Trophoblast cell (in vitro differentiated cells and primary cell): ENCODE measurements around the gene PPFIBP2.

Experiments
- DNase-seq, 2 donors: peaks; one replicate each; pipeline ENCODE4 v3.0.0-alpha.2; 2016
- H2AFZ ChIP-seq: 2 replicates; pipeline ENCODE4 v1.6.1; 2013; ENCODE audit warnings: low read length, moderate library complexity, mild to moderate bottlenecking; ENCODE audit not compliant: insufficient read depth, poor library complexity
- H2AK5ac ChIP-seq: 2 replicates; pipeline ENCODE4 v1.6.1; 2013; ENCODE audit warnings: mild to moderate bottlenecking, low read length
- H2BK120ac ChIP-seq: 2 replicates; pipeline ENCODE4 v1.6.1; 2013; ENCODE audit warnings: low read length, mild to moderate bottlenecking, moderate library complexity; ENCODE audit not compliant: insufficient read depth, poor library complexity
- H2BK12ac ChIP-seq: 2 replicates; pipeline ENCODE4 v1.6.1; 2013; ENCODE audit warnings: mild to moderate bottlenecking, low read length, moderate library complexity
- H2BK5ac ChIP-seq: 2 replicates; pipeline ENCODE4 v1.6.1; 2013; ENCODE audit warnings: low read length, low read depth, moderate library complexity, mild to moderate bottlenecking; ENCODE audit not compliant: poor library complexity
- H3K14ac ChIP-seq: 2 replicates; pipeline ENCODE4 v1.6.1; 2013; ENCODE audit warnings: mild to moderate bottlenecking, low read length
- H3K18ac ChIP-seq: 2 replicates; pipeline ENCODE4 v1.6.1; 2013; ENCODE audit warnings: mild to moderate bottlenecking, low read length
- H3K23ac ChIP-seq: 2 replicates; pipeline ENCODE4 v1.6.1; 2013; ENCODE audit warnings: low read length
- H3K27ac ChIP-seq: 2 replicates; pipeline ENCODE4 v1.5.1; 2013; ENCODE audit warnings: low read depth, mild to moderate bottlenecking, inconsistent platforms, low read length, moderate library complexity
- H3K27me3 ChIP-seq: 2 replicates; pipeline ENCODE4 v1.6.1; 2013; ENCODE audit warnings: inconsistent platforms, mild to moderate bottlenecking, low read length, moderate library complexity; ENCODE audit not compliant: insufficient read depth
- H3K36me3 ChIP-seq, 2 experiments: 1 replicate in 1 of 2; 2 replicates in 1 of 2; pipeline ENCODE4 v1.6.1; 2013; ENCODE audit warnings: low read length in 2 of 2, mild to moderate bottlenecking in 2 of 2, moderate library complexity in 1 of 2; ENCODE audit not compliant: insufficient read depth in 2 of 2, control insufficient read depth in 1 of 2
- H3K4ac ChIP-seq: 2 replicates; pipeline ENCODE4 v1.6.1; 2013; ENCODE audit warnings: low read depth, mild to moderate bottlenecking, low read length, moderate library complexity
- H3K4me1 ChIP-seq, 2 experiments: 1 replicate in 1 of 2; 2 replicates in 1 of 2; pipeline ENCODE4 v1.6.1; 2013; ENCODE audit warnings: low read length in 2 of 2, mild to moderate bottlenecking in 2 of 2, moderate library complexity in 1 of 2; ENCODE audit not compliant: insufficient read depth in 2 of 2, control insufficient read depth in 1 of 2
- H3K4me2 ChIP-seq: 2 replicates; pipeline ENCODE4 v1.6.1; 2013; ENCODE audit warnings: inconsistent platforms, mild to moderate bottlenecking, low read length, moderate library complexity
- H3K4me3 ChIP-seq: 2 replicates; pipeline ENCODE4 v1.5.1; 2013; ENCODE audit warnings: mild to moderate bottlenecking, low read depth, low read length, inconsistent platforms
- H3K79me1 ChIP-seq: one replicate; pipeline ENCODE4 v1.6.1; 2013; ENCODE audit warnings: low read length
- H3K79me2 ChIP-seq: 2 replicates; pipeline ENCODE4 v1.6.1; 2013; ENCODE audit warnings: low read length, mild to moderate bottlenecking; ENCODE audit not compliant: control insufficient read depth, insufficient read depth, poor library complexity
- H3K9ac ChIP-seq: 2 replicates; pipeline ENCODE4 v1.6.1; 2013; ENCODE audit warnings: mild to moderate bottlenecking, low read length
- H3K9me3 ChIP-seq: 2 replicates; pipeline ENCODE4 v1.6.1; 2013; ENCODE audit warnings: low read depth, mild to moderate bottlenecking, control low read depth, inconsistent platforms, low read length; ENCODE audit not compliant: insufficient read depth
- H4K12ac ChIP-seq: 2 replicates; pipeline ENCODE4 v1.6.1; 2013; ENCODE audit warnings: low read depth, mild to moderate bottlenecking, low read length, moderate library complexity
- H4K8ac ChIP-seq: 2 replicates; pipeline ENCODE4 v1.6.1; 2013; ENCODE audit warnings: low read depth, mild to moderate bottlenecking, low read length, moderate library complexity
- H4K91ac ChIP-seq: one replicate; pipeline ENCODE4 v1.6.1; 2013; ENCODE audit warnings: low read depth, mild to moderate bottlenecking, low read length, moderate library complexity
- WGBS: extraction: QIAGEN DNeasy Blood & Tissue Kit; methylation state at CpG from one replicate; pipeline ENCODE4 v1.1.7; 2013; ENCODE audit warnings: missing lambda C conversion rate; ENCODE audit not compliant: insufficient read length, insufficient coverage; ENCODE audit errors: extremely low coverage; 5-methylcytosine and 5-hydroxymethylcytosine counted together

The PPFIBP2 gene

DNA sequence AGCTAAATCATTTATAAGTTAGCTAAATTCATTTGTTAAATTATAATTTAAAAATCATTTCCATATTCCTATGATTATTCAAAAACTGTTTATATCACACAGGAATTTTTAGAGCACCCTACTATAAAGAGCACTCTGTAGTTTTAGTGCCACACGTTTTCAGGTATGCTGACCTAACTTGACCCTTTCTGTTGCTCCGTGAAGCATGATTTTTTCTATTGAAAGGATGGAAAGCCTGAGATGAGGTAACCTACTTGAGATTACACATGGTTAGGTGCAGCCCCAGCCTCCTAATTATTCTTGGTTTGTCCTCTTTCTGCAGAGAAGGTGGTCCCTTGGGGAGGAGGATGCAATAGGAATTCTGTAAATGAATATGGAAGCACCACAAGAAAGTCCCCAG, 72.6 kb downstream of the PPFIBP2 start:
- H2BK120ac ChIP-seq, result no peak overlapping the region
- no peak overlapping the region for H2AK5ac ChIP-seq
- H2BK12ac ChIP-seq, result no peak overlapping the region
- no peak overlapping the region for H3K23ac ChIP-seq
- no peak overlapping the region for H2BK5ac ChIP-seq
- no peaks in the 10 kb centered on the region for H3K79me1 ChIP-seq
- no peaks in the 10 kb centered on the region for H3K9me3 ChIP-seq
- H3K36me3 ChIP-seq, result peaks cover 1 to 3% of the 10 kb centered on the region in 2 experiments
- H3K27ac ChIP-seq, result no peak overlapping the region
- no peak for DNase-seq
- H3K18ac ChIP-seq, result no peak overlapping the region
- H3K4me2 ChIP-seq, result no peak overlapping the region
- no peaks in the 10 kb centered on the region for H3K27me3 ChIP-seq
- no peak overlapping the region for H3K9ac ChIP-seq
- H4K12ac ChIP-seq, result no peak overlapping the region
- H4K8ac ChIP-seq, result no peak overlapping the region
- H3K4me3 ChIP-seq, result no peak overlapping the region
- H4K91ac ChIP-seq, result no peak overlapping the region
- WGBS, result no CpG with 5 or more reads among the region's 2 CpGs
- peaks cover 2 to 3% of the 10 kb centered on the region in 2 experiments for H3K4me1 ChIP-seq
- H3K4ac ChIP-seq, result no peak overlapping the region
- peaks cover 2% of the 10 kb centered on the region for H3K79me2 ChIP-seq
- no peak overlapping the region for H3K14ac ChIP-seq
- no peak overlapping the region for H2AFZ ChIP-seq

DNA sequence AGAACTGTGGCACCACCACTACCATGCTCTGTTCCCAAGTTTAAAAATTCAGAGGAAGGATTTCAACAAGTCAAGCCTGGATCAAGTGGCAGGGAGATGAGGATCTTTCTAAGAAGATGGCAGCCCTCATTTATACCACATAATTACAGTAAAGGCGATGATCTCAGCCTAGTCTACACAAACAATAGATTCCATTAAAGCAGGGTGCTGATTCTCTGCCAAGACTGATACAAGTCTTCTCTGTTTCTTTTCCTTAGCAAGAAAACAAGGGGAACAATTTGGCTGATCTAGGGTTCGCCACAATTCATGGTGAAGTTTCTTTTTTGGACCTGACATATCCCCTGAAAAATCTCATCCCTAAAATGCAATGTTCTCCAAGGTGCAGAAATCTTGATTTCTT, 73.9 kb downstream of the PPFIBP2 start:
- no peak overlapping the region for H2AK5ac ChIP-seq
- H3K14ac ChIP-seq, result no peak overlapping the region
- no peak overlapping the region for H3K9ac ChIP-seq
- H4K91ac ChIP-seq, result no peak overlapping the region
- no peaks in the 10 kb centered on the region for H3K27me3 ChIP-seq
- peaks cover 1 to 3% of the 10 kb centered on the region in 2 experiments for H3K36me3 ChIP-seq
- H3K27ac ChIP-seq, result no peak overlapping the region
- no peak overlapping the region for H3K18ac ChIP-seq
- H3K4me1 ChIP-seq, result peaks cover 2 to 3% of the 10 kb centered on the region in 2 experiments
- H3K79me1 ChIP-seq, result no peaks in the 10 kb centered on the region
- no peak for DNase-seq
- H2AFZ ChIP-seq, result no peak overlapping the region
- H2BK120ac ChIP-seq, result no peak overlapping the region
- H3K9me3 ChIP-seq, result no peaks in the 10 kb centered on the region
- no peak overlapping the region for H3K4ac ChIP-seq
- H3K79me2 ChIP-seq, result peaks cover 2% of the 10 kb centered on the region
- WGBS, result no CpG with 5 or more reads among the region's 2 CpGs
- no peak overlapping the region for H4K8ac ChIP-seq
- no peak overlapping the region for H3K4me3 ChIP-seq
- no peak overlapping the region for H2BK5ac ChIP-seq
- no peak overlapping the region for H4K12ac ChIP-seq
- no peak overlapping the region for H2BK12ac ChIP-seq
- H3K4me2 ChIP-seq, result no peak overlapping the region
- no peak overlapping the region for H3K23ac ChIP-seq

DNA sequence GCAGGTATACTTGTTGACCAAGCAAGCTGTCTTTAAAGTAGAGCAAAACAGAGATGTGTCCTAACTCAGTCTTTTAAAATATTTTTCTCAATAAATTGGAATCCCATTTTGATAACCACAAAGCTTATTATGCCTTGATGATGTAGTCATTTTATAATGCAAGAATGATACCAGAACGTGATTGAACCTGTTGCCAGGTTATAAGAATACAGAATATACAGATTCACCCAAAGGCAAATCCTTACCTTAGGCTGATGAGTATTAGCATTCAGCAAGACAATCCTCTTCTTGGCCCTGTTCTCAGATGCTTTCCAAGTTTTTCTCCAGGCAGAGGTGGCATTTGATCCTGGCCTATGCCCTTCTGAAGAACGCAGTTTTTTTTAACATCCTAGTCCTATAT, 76.1 kb downstream of the PPFIBP2 start:
- peaks cover 2% of the 10 kb centered on the region for H3K79me2 ChIP-seq

DNA sequence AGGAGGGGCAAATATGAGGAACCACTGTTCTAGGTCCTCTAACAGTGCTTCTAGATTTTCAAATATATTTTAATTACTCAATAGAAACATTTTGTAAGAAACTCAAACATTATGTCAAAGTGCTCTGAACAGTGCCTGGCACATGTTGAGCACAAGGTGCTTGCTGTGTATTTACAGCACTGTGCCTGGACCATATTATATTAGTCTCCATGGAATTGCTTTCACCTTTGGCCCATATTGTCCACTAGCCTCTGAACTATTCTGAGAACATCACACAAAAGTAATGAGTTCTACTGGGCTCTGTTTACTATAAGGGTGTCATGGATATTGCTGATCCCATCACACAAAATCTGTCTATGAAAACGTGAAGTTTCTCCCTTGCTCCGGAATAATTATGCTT, 76.7 kb downstream of the PPFIBP2 start:
- no peak overlapping the region for H2AFZ ChIP-seq
- no peak for DNase-seq
- H3K4ac ChIP-seq, result no peak overlapping the region
- H3K79me1 ChIP-seq, result no peaks in the 10 kb centered on the region
- peaks cover 4 to 6% of the 10 kb centered on the region in 2 experiments for H3K4me1 ChIP-seq
- no peaks in the 10 kb centered on the region for H3K36me3 ChIP-seq
- no peak overlapping the region for H4K8ac ChIP-seq
- H4K12ac ChIP-seq, result no peak overlapping the region
- no peak overlapping the region for H3K4me2 ChIP-seq
- no peak overlapping the region for H3K18ac ChIP-seq
- H2BK12ac ChIP-seq, result no peak overlapping the region
- no peak overlapping the region for H3K4me3 ChIP-seq
- H4K91ac ChIP-seq, result no peak overlapping the region
- H2BK5ac ChIP-seq, result no peak overlapping the region
- H3K9ac ChIP-seq, result no peak overlapping the region
- no peak overlapping the region for H2BK120ac ChIP-seq
- no peaks in the 10 kb centered on the region for H3K27me3 ChIP-seq
- H3K79me2 ChIP-seq, result peaks cover under 1% of the 10 kb centered on the region
- no peak overlapping the region for H3K23ac ChIP-seq
- no peak overlapping the region for H2AK5ac ChIP-seq
- H3K9me3 ChIP-seq, result no peaks in the 10 kb centered on the region
- H3K27ac ChIP-seq, result no peak overlapping the region
- no CpG with 5 or more reads among the region's 2 CpGs for WGBS
- no peak overlapping the region for H3K14ac ChIP-seq

More for the DNA sequence above, 76.1 kb downstream of the PPFIBP2 start:
- H2BK5ac ChIP-seq, result no peak overlapping the region
- H3K9me3 ChIP-seq, result no peaks in the 10 kb centered on the region
- no peak overlapping the region for H3K23ac ChIP-seq
- no peak overlapping the region for H2BK120ac ChIP-seq
- no peak for DNase-seq
- no peak overlapping the region for H3K27ac ChIP-seq
- H3K36me3 ChIP-seq, result peaks cover 1 to 3% of the 10 kb centered on the region in 2 experiments
- no peaks in the 10 kb centered on the region for H3K27me3 ChIP-seq
- no peak overlapping the region for H4K91ac ChIP-seq
- H2AFZ ChIP-seq, result no peak overlapping the region
- no peak overlapping the region for H3K14ac ChIP-seq
- no peak overlapping the region for H3K9ac ChIP-seq
- H4K12ac ChIP-seq, result no peak overlapping the region
- no peak overlapping the region for H4K8ac ChIP-seq
- no peak overlapping the region for H2AK5ac ChIP-seq
- no peaks in the 10 kb centered on the region for H3K79me1 ChIP-seq
- H3K4me3 ChIP-seq, result no peak overlapping the region
- H2BK12ac ChIP-seq, result no peak overlapping the region
- H3K18ac ChIP-seq, result no peak overlapping the region
- no peak overlapping the region for H3K4ac ChIP-seq
- H3K4me1 ChIP-seq, result peaks cover 2 to 3% of the 10 kb centered on the region in 2 experiments
- WGBS, result no CpG with 5 or more reads among the region's 2 CpGs
- no peak overlapping the region for H3K4me2 ChIP-seq
